Uterine smooth muscle cell (primary cell): ENCODE data around the gene ZNF543. TPM values are rescaled to one million over a fixed set of nuclear protein-coding genes. Genes with fewer than 3 reads are reported as not detected.

Experiments
- total RNA-seq: library from RNA; depleted of rRNA; stranded (reverse); fragments of >200 nt; gene quantifications from 2 replicates; pipeline ENCODE4 v1.2.3, GENCODE V29; 2014

Gene ZNF543
- total RNA-seq: 9.4 and 12.1 TPM in 2 replicates

GRCh38 chr19:57320180-57321084 lies at the start of gene ZNF543:
ZNF543 (plus strand) TSS chr19:57320472; CDS start chr19:57320854, 382 bp downstream.

GRCh38 chr19:57280165-57280961 lies 39.9 kb upstream of the ZNF543 start, which contains the start of gene ZNF460:
ZNF460 (plus strand) TSS chr19:57280485; CDS start chr19:57280807, 322 bp downstream.

DNA sequence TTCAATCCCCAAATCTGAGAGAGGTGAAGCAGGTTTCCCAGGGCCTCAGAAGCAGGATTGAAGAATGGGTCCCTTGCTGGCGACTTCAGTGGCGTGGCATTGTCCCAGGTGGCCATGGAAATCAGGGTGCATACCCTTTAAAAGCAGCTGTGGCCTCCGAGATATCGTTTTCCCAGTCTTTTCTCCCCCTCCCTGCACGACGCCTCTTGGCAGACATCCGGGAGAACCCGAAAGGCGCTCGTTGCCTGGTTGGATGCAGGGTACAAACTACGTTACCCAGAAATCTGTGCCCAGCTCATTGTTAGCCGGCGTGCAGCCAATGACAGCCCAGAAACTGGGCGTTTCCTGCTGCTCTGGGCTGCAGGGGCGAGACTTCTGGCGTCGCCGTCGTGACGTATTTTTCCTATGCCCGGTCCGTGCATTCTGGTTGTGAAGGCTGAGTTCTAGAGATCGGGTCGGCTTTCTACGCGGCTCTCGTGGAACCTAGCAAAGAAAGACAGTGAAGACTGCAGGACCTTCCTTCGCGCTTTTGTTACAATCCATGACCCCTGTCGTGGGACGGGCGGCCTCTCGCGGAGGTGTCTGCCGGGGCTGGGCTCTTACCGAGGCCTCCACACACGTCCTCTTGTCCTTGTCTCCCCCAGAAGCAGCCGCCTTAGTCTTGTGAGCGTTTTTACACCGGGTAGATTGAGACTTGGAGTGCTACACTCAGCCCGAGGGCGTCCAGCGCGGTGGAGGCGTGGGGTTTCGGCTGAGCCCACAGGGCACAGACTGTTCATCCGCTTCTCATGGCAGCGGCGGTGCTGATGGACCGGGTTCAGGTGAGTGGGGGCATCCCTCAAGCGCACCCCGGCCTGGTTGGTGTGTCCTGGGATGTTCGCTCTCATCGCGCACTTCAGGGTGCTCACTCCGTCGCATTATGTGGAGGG lies 30.9 kb downstream of the ZNF543 start, which contains the start of gene ZNF304:
ZNF304 (plus strand) TSS at position 395 of the 929 bp plus-strand sequence; CDS start at position 789, 394 bp downstream.

DNA sequence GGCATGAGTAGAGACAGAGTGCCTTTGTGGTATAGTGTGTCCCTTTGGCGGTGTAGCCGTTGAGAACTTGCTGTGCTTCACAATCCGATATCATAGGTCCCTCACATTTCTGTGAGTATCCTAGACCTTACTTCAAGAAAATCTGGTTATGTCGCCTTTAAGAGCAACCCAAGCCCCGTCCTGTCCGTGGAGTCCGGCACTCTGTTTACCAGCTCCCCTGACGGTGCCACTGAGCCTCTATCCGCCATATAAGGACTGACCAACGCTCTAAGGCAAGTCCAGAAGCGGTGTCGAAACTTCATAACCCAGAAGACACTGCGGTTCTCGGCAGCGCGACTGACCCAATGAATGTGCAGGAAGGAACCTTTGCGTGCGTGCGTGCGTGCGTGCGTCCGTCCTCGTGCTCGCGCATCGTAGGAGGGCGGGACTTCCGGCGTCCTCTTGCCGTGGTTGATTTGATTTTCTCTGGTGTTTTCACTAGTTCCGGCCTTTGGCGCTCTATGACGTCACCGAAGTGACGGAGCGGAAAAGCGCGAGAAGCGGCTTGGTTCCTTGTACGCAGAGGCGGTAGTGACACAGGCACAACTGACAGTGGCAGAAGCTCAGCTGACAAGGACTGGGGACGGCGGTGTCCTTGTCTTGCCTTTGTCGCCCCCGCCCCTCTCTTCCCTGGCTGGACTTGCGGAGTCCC lies 42.9 kb downstream of the ZNF543 start, which contains the start of the genes TRAPPC2B and ZNF547:
TRAPPC2B (plus strand) TSS at position 555 of the 691 bp plus-strand sequence. CDS start 1,283 bp downstream, outside the sequence.
ZNF547 (plus strand) TSS at position 555 of the 691 bp plus-strand sequence. CDS start 5,005 bp downstream, outside the sequence.

Other genes starting within 250 kb of the ZNF543 start
- not detected in 2 replicates for gene USP29, start 200.5 kb upstream of the ZNF543 start, total RNA-seq
- not detected in 2 replicates for gene ZIM3, start 175.3 kb upstream of the ZNF543 start, total RNA-seq
- not detected in 2 replicates for gene DUXA, start 153.0 kb upstream of the ZNF543 start, total RNA-seq
- 34.3 and 45.7 TPM in 2 replicates for gene ZNF264, start 129.0 kb upstream of the ZNF543 start, total RNA-seq
- 0.25 and 1.00 TPM in 2 replicates for gene AURKC, start 89.4 kb upstream of the ZNF543 start, total RNA-seq
- gene ZNF805, start 79.8 kb upstream of the ZNF543 start, total RNA-seq: 20.7 and 36.6 TPM in 2 replicates
- 56.3 and 77.2 TPM in 2 replicates for gene ZNF460, start 40.0 kb upstream of the ZNF543 start, total RNA-seq
- 9.9 and 11.4 TPM in 2 replicates for gene ZNF304, start 30.8 kb downstream of the ZNF543 start, total RNA-seq
- 12.7 and 15.1 TPM in 2 replicates for gene TRAPPC2B, start 43.1 kb downstream of the ZNF543 start, total RNA-seq
- gene ZNF547, start 43.1 kb downstream of the ZNF543 start, total RNA-seq: 3.2 and 4.1 TPM in 2 replicates
- gene ZNF548, start 69.4 kb downstream of the ZNF543 start, total RNA-seq: 22.1 and 26.4 TPM in 2 replicates
- gene ZNF17, start 90.7 kb downstream of the ZNF543 start, total RNA-seq: 13.7 and 14.0 TPM in 2 replicates
- gene ZNF749, start 114.9 kb downstream of the ZNF543 start, total RNA-seq: 8.4 and 9.0 TPM in 2 replicates
- 0.55 and 0.62 TPM in 2 replicates for gene VN1R1, start 136.7 kb downstream of the ZNF543 start, total RNA-seq
- 17.2 and 19.6 TPM in 2 replicates for gene ZNF772, start 157.1 kb downstream of the ZNF543 start, total RNA-seq
- 10.3 and 13.1 TPM in 2 replicates for gene ZNF419, start 167.3 kb downstream of the ZNF543 start, total RNA-seq
- 21.5 and 27.0 TPM in 2 replicates for gene ZNF773, start 179.5 kb downstream of the ZNF543 start, total RNA-seq
- gene ZNF549, start 206.9 kb downstream of the ZNF543 start, total RNA-seq: 4.8 and 4.9 TPM in 2 replicates
- 9.0 and 11.0 TPM in 2 replicates for gene ZNF550, start 239.4 kb downstream of the ZNF543 start, total RNA-seq